Parathyroid adenoma (tissue), 2 donors: ENCODE data around the gene EDIL3.
"Not testable (repeated sequence)": the region's sequence is repeated elsewhere in the genome, so short reads cannot be mapped to it uniquely, and the experiment has no call there.

Experiments used
- H2AFZ ChIP-seq: fragments of 300-600 bp; sonication (generic); one replicate; pipeline ENCODE4 v1.7.0; 2017; ENCODE audit warnings: antibody characterized with exemption, mild to moderate bottlenecking
- H3K27ac ChIP-seq: fragments of 300-600 bp; sonication (generic); one replicate; pipeline ENCODE4 v1.7.0; 2017
- H3K27me3 ChIP-seq: fragments of 300-600 bp; sonication (generic); one replicate; pipeline ENCODE4 v1.7.0; 2017; ENCODE audit warnings: low read length; ENCODE audit not compliant: control insufficient read depth, insufficient read depth
- H3K36me3 ChIP-seq: fragments of 300-600 bp; sonication (generic); one replicate; pipeline ENCODE4 v1.7.0; 2017; ENCODE audit warnings: low read length; ENCODE audit not compliant: control insufficient read depth, insufficient read depth
- H3K4me1 ChIP-seq: fragments of 300-600 bp; sonication (generic); one replicate; pipeline ENCODE4 v1.7.0; 2017; ENCODE audit warnings: control low read depth
- H3K4me2 ChIP-seq: fragments of 300-600 bp; sonication (generic); one replicate; pipeline ENCODE4 v1.7.0; 2017; ENCODE audit warnings: low read length
- H3K4me3 ChIP-seq: fragments of 300-600 bp; sonication (generic); one replicate; pipeline ENCODE4 v1.7.0; 2017; ENCODE audit warnings: low read depth, low read length
- H3K79me2 ChIP-seq: fragments of 300-600 bp; sonication (generic); one replicate; pipeline ENCODE4 v1.7.0; 2017; ENCODE audit warnings: control low read depth
- H3K9ac ChIP-seq: fragments of 300-600 bp; sonication (generic); one replicate; pipeline ENCODE4 v1.7.0; 2017; ENCODE audit warnings: mild to moderate bottlenecking
- H3K9me3 ChIP-seq: fragments of 300-600 bp; sonication (generic); one replicate; pipeline ENCODE4 v1.7.0; 2017; ENCODE audit warnings: low read length; ENCODE audit not compliant: control insufficient read depth
- CTCF ChIP-seq: fragments of 300-600 bp; sonication (generic); IDR thresholded peaks from one replicate; pipeline ENCODE4 v1.7.0; 2017; ENCODE audit warnings: antibody characterized with exemption, mild to moderate bottlenecking
- donor health status: primary hyperparathyroidism.

The EDIL3 gene

DNA sequence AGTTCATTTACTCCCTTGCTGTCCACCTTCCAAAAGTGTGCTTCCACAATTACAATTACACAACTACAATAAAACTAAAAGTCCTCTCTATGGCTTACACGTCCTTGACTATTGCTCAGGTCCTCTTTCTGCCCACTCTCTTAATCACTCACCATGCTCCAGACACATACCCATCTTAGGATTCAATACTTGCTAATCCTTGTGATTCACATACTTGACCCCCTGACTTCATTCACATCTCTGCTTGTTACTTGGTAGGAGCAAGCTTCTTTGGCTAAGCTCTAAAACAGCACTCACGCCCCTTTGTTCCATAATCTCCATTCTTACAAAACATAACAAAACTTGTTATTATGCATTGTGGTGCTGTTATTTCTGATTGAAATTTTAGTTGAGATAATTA lies 215.8 kb downstream of the EDIL3 start:
- no peaks in the 10 kb centered on the region for H3K4me1 ChIP-seq
- no peak for TF ChIP-seq CTCF
- no peaks in the 10 kb centered on the region for H3K9me3 ChIP-seq
- H3K27ac ChIP-seq, result no peak overlapping the region
- H3K36me3 ChIP-seq, result no peaks in the 10 kb centered on the region
- H3K27me3 ChIP-seq, result no peaks in the 10 kb centered on the region
- H3K79me2 ChIP-seq, result no peaks in the 10 kb centered on the region
- no peak overlapping the region for H3K4me2 ChIP-seq
- no peak overlapping the region for H2AFZ ChIP-seq
- no peak overlapping the region for H3K4me3 ChIP-seq
- no peak overlapping the region for H3K9ac ChIP-seq

GRCh38 chr5:84163671-84164070 lies 221.0 kb downstream of the EDIL3 start:
- no peaks in the 10 kb centered on the region for H3K79me2 ChIP-seq
- no peaks in the 10 kb centered on the region for H3K4me1 ChIP-seq
- no peaks in the 10 kb centered on the region for H3K36me3 ChIP-seq
- no peak overlapping the region for H3K9ac ChIP-seq
- H3K9me3 ChIP-seq, result no peaks in the 10 kb centered on the region
- H3K4me2 ChIP-seq, result no peak overlapping the region
- H2AFZ ChIP-seq, result no peak overlapping the region
- TF ChIP-seq CTCF, result no peak
- no peak overlapping the region for H3K4me3 ChIP-seq
- no peak overlapping the region for H3K27ac ChIP-seq
- H3K27me3 ChIP-seq, result no peaks in the 10 kb centered on the region

- no peak overlapping the region for H3K9ac ChIP-seq
- H2AFZ ChIP-seq, result no peak overlapping the region
- H3K27ac ChIP-seq, result no peak overlapping the region
- H3K9me3 ChIP-seq, result no peaks in the 10 kb centered on the region
- H3K36me3 ChIP-seq, result no peaks in the 10 kb centered on the region
- no peak overlapping the region for H3K4me2 ChIP-seq
- no peaks in the 10 kb centered on the region for H3K4me1 ChIP-seq
- TF ChIP-seq CTCF, result no peak
- no peak overlapping the region for H3K4me3 ChIP-seq
- no peaks in the 10 kb centered on the region for H3K27me3 ChIP-seq
- no peaks in the 10 kb centered on the region for H3K79me2 ChIP-seq
These were observed 222.0 kb downstream of the EDIL3 start for GRCh38 chr5:84162695-84163094.

- H3K4me2 ChIP-seq, H3K9me3 ChIP-seq, H3K4me1 ChIP-seq, H3K27ac ChIP-seq, H3K79me2 ChIP-seq, H3K36me3 ChIP-seq, H3K9ac ChIP-seq, H3K27me3 ChIP-seq, H2AFZ ChIP-seq, H3K4me3 ChIP-seq: not testable (repeated sequence)
These were observed 224.0 kb downstream of the EDIL3 start for GRCh38 chr5:84160650-84161049.

- Histone ChIP-seq H3K4me1 (no peaks in the 10 kb centered on the region), H3K4me3 (no peak overlapping the region), H3K27ac (no peak overlapping the region), H3K27me3 (no peaks in the 10 kb centered on the region), H3K9ac (no peak overlapping the region), H2AFZ (no peak overlapping the region), H3K79me2 (no peaks in the 10 kb centered on the region), H3K9me3 (no peaks in the 10 kb centered on the region), H3K36me3 (no peaks in the 10 kb centered on the region), H3K4me2 (no peak overlapping the region)
- no peak for TF ChIP-seq CTCF
These were observed 235.6 kb downstream of the EDIL3 start for GRCh38 chr5:84149094-84149493.
